IMR-90 (cell line): ENCODE measurements around the gene FGF12. TPM values are rescaled to one million over a fixed set of nuclear protein-coding genes. Genes with fewer than 3 reads are reported as not detected.

Experiments
- ATAC-seq: fragments of 200-7000 bp; cut with Tn5 transposase; 2 replicates; pipeline ENCODE4 v1.9.1; 2020; ENCODE audit warnings: low read depth, mild to moderate bottlenecking, moderate library complexity
- BruUV-seq: library from RNA; stranded (reverse); fragments of 400-500 nt; replicated peaks from 2 replicates; lab custom pipeline; 2021; lab: Mats Ljungman, UMichigan
- CTCF ChIA-PET: fragments of 300-600 bp; formaldehyde crosslinking; extraction: SDS; loops from one replicate; lab custom pipeline; 2021; ENCODE audit warnings: antibody characterized with exemption; lab: Yijun Ruan, JAX
- POLR2A ChIA-PET: fragments of 300-600 bp; sonication (Branson Sonifier 250); formaldehyde crosslinking; loops from one replicate; lab custom pipeline; 2022; ENCODE audit warnings: antibody characterized with exemption; ENCODE audit not compliant: unreplicated experiment; lab: Charles Lee
- DNase-seq: peaks from one replicate; pipeline ENCODE4 v3.0.0; 2013
- H2AFZ ChIP-seq: replicated peaks from 2 replicates; pipeline ENCODE3; 2013; ENCODE audit warnings: low read length, mild to moderate bottlenecking; ENCODE audit not compliant: poor library complexity
- H2AK5ac ChIP-seq: 2 replicates; pipeline ENCODE4 v1.6.1; 2013; ENCODE audit warnings: low read depth, low read length, inconsistent platforms
- H2AK9ac ChIP-seq: replicated peaks from 2 replicates; pipeline ENCODE3; 2013; ENCODE audit warnings: mild to moderate bottlenecking, low read depth, low read length, moderate library complexity; ENCODE audit not compliant: poor library complexity
- H2BK120ac ChIP-seq: 2 replicates; pipeline ENCODE4 v1.6.1; 2013; ENCODE audit warnings: low read depth, low read length, inconsistent platforms
- H2BK15ac ChIP-seq: 3 replicates; pipeline ENCODE4 v1.6.1; 2013; ENCODE audit warnings: low read depth, low read length, inconsistent platforms
- H2BK20ac ChIP-seq: 2 replicates; pipeline ENCODE4 v1.6.1; 2013; ENCODE audit warnings: low read depth, mild to moderate bottlenecking, inconsistent platforms, low read length, moderate library complexity
- H2BK5ac ChIP-seq: 2 replicates; pipeline ENCODE4 v1.6.1; 2013; ENCODE audit warnings: mild to moderate bottlenecking, low read depth, low read length, inconsistent platforms; ENCODE audit not compliant: poor library complexity, severe bottlenecking
- H3K14ac ChIP-seq: replicated peaks from 2 replicates; pipeline ENCODE4 v1.6.1; 2013; ENCODE audit warnings: low read depth, low read length, inconsistent platforms
- H3K18ac ChIP-seq: 2 replicates; pipeline ENCODE4 v1.6.1; 2013; ENCODE audit warnings: low read depth, low read length, control low read depth
- H3K23ac ChIP-seq: 2 replicates; pipeline ENCODE4 v1.6.1; 2013; ENCODE audit warnings: low read depth, low read length, inconsistent platforms
- H3K27ac ChIP-seq: 2 replicates; pipeline ENCODE4 v1.5.1; 2013; ENCODE audit warnings: mild to moderate bottlenecking, control low read depth, low read length; ENCODE audit not compliant: insufficient read depth
- H3K27me3 ChIP-seq: 2 replicates; pipeline ENCODE4 v1.6.1; 2013; ENCODE audit warnings: low read length; ENCODE audit not compliant: control insufficient read depth, insufficient read depth
- H3K36me3 ChIP-seq: 2 replicates; pipeline ENCODE4 v1.6.1; 2013; ENCODE audit warnings: low read length, mixed read lengths; ENCODE audit not compliant: control insufficient read depth, insufficient read depth
- H3K4ac ChIP-seq: 2 replicates; pipeline ENCODE4 v1.6.1; 2013; ENCODE audit warnings: low read depth, low read length, inconsistent platforms
- H3K4me1 ChIP-seq: 2 replicates; pipeline ENCODE4 v1.6.1; 2013; ENCODE audit warnings: low read length, mixed read lengths; ENCODE audit not compliant: control insufficient read depth, insufficient read depth
- H3K4me2 ChIP-seq: 2 replicates; pipeline ENCODE4 v1.6.1; 2013; ENCODE audit warnings: low read depth, mild to moderate bottlenecking, control low read depth, low read length, moderate library complexity
- H3K4me3 ChIP-seq: 2 replicates; pipeline ENCODE4 v1.5.1; 2013; ENCODE audit warnings: low read depth, mild to moderate bottlenecking, control low read depth, low read length, moderate library complexity; ENCODE audit not compliant: insufficient read depth
- H3K56ac ChIP-seq: 2 replicates; pipeline ENCODE4 v1.6.1; 2013; ENCODE audit warnings: low read length, inconsistent platforms; ENCODE audit not compliant: insufficient read depth; ENCODE audit errors: extremely low read depth
- H3K79me1 ChIP-seq, 2 experiments: 2 replicates each; pipeline ENCODE4 v1.6.1; 2013; ENCODE audit warnings: low read length in 2 of 2, inconsistent platforms in 1 of 2, low read depth in 1 of 2
- H3K9ac ChIP-seq: 2 replicates; pipeline ENCODE4 v1.6.1; 2013; ENCODE audit warnings: low read depth, low read length, control low read depth
- H3K9me1 ChIP-seq: 2 replicates; pipeline ENCODE4 v1.6.1; 2013; ENCODE audit warnings: low read length, inconsistent platforms; ENCODE audit not compliant: insufficient read depth
- H3K9me3 ChIP-seq: 2 replicates; pipeline ENCODE4 v1.6.1; 2013; ENCODE audit warnings: low read length; ENCODE audit not compliant: control insufficient read depth, insufficient read depth
- H4K20me1 ChIP-seq: 2 replicates; pipeline ENCODE4 v1.6.1; 2013; ENCODE audit warnings: low read length, inconsistent platforms; ENCODE audit not compliant: insufficient read depth
- H4K5ac ChIP-seq: 2 replicates; pipeline ENCODE4 v1.6.1; 2013; ENCODE audit warnings: mild to moderate bottlenecking, low read depth, low read length, control low read depth
- H4K8ac ChIP-seq, 2 experiments: 2 replicates each; pipeline ENCODE4 v1.6.1; 2013; ENCODE audit warnings: low read depth in 2 of 2, low read length in 2 of 2, control low read depth in 1 of 2, inconsistent platforms in 1 of 2
- H4K91ac ChIP-seq: 2 replicates; pipeline ENCODE4 v1.6.1; 2013; ENCODE audit warnings: low read depth, low read length, inconsistent platforms; ENCODE audit not compliant: insufficient read depth
- BHLHE40 ChIP-seq: fragments of 150-350 bp; IDR thresholded peaks from 2 replicates; pipeline ENCODE4 v1.6.1; 2016; ENCODE audit warnings: mild to moderate bottlenecking, low read depth, low read length
- CEBPB ChIP-seq: IDR thresholded peaks from 2 replicates; pipeline ENCODE4 v1.6.1; 2012; ENCODE audit warnings: low read depth, low read length, improper control_type of control experiment
- ELK1 ChIP-seq: fragments of 150-350 bp; IDR thresholded peaks from 2 replicates; pipeline ENCODE4 v1.6.1; 2016; ENCODE audit warnings: low read depth, mild to moderate bottlenecking, low read length, moderate library complexity, borderline replicate concordance
- POLR2A ChIP-seq: IDR thresholded peaks from 2 replicates; pipeline ENCODE4 v1.6.1; 2012; ENCODE audit warnings: mild to moderate bottlenecking, low read depth, low read length
- RCOR1 ChIP-seq: IDR thresholded peaks from 2 replicates; pipeline ENCODE4 v1.6.1; 2012; ENCODE audit warnings: mild to moderate bottlenecking, low read length, improper control_type of control experiment; ENCODE audit not compliant: insufficient replicate concordance
- USF2 ChIP-seq: fragments of 150-350 bp; IDR thresholded peaks from 2 replicates; pipeline ENCODE4 v1.6.1; 2017; ENCODE audit warnings: mild to moderate bottlenecking, antibody characterized with exemption, low read length, low read depth
- WGBS, 2 experiments: methylation state at CpG; one replicate each; pipeline versions ENCODE4 v1.1.5 to v1.1.7; 2013; ENCODE audit warnings: missing lambda C conversion rate in 2 of 2; ENCODE audit not compliant: insufficient read length in 1 of 2; ENCODE audit errors: extremely low coverage in 2 of 2; 5-methylcytosine and 5-hydroxymethylcytosine counted together
- dilution Hi-C: fragments of 300-500 bp; cut with HindIII; formaldehyde crosslinking; loops from one replicate; pipeline ENCODE4 v1.14.3; 2018; ENCODE audit warnings: low sequenced_read_pairs; ENCODE audit not compliant: unreplicated experiment
- in situ Hi-C: fragments of 300-500 bp; cut with MboI; formaldehyde crosslinking; loops from 3 replicates; pipeline ENCODE4 v1.14.3; 2019; ENCODE audit warnings: low sequenced_read_pairs, inconsistent platforms, mixed read lengths
- intact Hi-C: fragments of 100-400 bp; cut with micrococcal nuclease; formaldehyde crosslinking; loops from 2 replicates; pipeline ENCODE4 v1.10.0; 2022
- polyA plus RNA-seq, 3 experiments: library from polyadenylated mRNA; depleted of rRNA; stranded (reverse); fragments of >200 nt; gene quantifications; 2 replicates each; pipeline ENCODE4 v1.2.3, GENCODE V29; 2012; ENCODE audit warnings: low replicate concordance in 1 of 3
- total RNA-seq: library from RNA; depleted of rRNA; stranded (reverse); fragments of >200 nt; gene quantifications from 2 replicates; pipeline ENCODE4 v1.2.3, GENCODE V29; 2012

Gene FGF12
- total and polyA plus RNA-seq, 2 of the 4 experiments (the other 2 are of a cell fraction), result not detected

- Histone ChIP-seq H3K9me1 (no peaks in the 10 kb centered on the region), H2BK120ac (no peak overlapping the region), H2AK9ac (no peak overlapping the region), H3K23ac (no peak overlapping the region), H4K20me1 (no peaks in the 10 kb centered on the region), H3K27ac (no peak overlapping the region), H4K91ac (no peak overlapping the region), H2AK5ac (no peak overlapping the region), H4K5ac (no peak overlapping the region), H3K9ac (no peak overlapping the region), H3K4me2 (no peak overlapping the region), H2BK20ac (no peak overlapping the region), H3K27me3 (no peaks in the 10 kb centered on the region), H2BK15ac (no peak overlapping the region), H4K8ac (no peak overlapping the region), H3K36me3 (no peaks in the 10 kb centered on the region), H3K4me1 (no peaks in the 10 kb centered on the region), H3K4me3 (no peak overlapping the region), H2AFZ (no peak overlapping the region), H3K14ac (no peak overlapping the region), H3K79me1 (no peaks in the 10 kb centered on the region), H3K4ac (no peak overlapping the region), H3K18ac (no peak overlapping the region), H3K56ac (no peak overlapping the region), H3K9me3 (peaks cover 1% of the 10 kb centered on the region), H2BK5ac (no peak overlapping the region)
- intact Hi-C loops, result no loop called here
- CTCF ChIA-PET, result no interaction called here
- POLR2A ChIA-PET, result no interaction called here
- in situ Hi-C loops, result no loop called here
- TF ChIP-seq BHLHE40 (no peak), USF2 (no peak), CEBPB (no peak), RCOR1 (no peak), ELK1 (no peak), POLR2A (no peak)
- BruUV-seq, result no TSS peak
- DNase-seq (no peak), ATAC-seq (no peak)
- no CpG with 5 or more reads among the region's 1 CpG for WGBS, 2 experiments
- dilution Hi-C loops, result no loop called here
Observed at GRCh38 chr3:192747145-192747544, 19.8 kb upstream of the FGF12 start.
